Activated naive CD4-positive, alpha-beta T cell (primary cell): ENCODE measurements around the gene ST6GALNAC6.

ENCODE experiments used
- DNase-seq, 4 experiments: peaks; one replicate each; lab custom pipeline; 2025; lab: John Stamatoyannopoulos, UW

ST6GALNAC6 gene

DNA sequence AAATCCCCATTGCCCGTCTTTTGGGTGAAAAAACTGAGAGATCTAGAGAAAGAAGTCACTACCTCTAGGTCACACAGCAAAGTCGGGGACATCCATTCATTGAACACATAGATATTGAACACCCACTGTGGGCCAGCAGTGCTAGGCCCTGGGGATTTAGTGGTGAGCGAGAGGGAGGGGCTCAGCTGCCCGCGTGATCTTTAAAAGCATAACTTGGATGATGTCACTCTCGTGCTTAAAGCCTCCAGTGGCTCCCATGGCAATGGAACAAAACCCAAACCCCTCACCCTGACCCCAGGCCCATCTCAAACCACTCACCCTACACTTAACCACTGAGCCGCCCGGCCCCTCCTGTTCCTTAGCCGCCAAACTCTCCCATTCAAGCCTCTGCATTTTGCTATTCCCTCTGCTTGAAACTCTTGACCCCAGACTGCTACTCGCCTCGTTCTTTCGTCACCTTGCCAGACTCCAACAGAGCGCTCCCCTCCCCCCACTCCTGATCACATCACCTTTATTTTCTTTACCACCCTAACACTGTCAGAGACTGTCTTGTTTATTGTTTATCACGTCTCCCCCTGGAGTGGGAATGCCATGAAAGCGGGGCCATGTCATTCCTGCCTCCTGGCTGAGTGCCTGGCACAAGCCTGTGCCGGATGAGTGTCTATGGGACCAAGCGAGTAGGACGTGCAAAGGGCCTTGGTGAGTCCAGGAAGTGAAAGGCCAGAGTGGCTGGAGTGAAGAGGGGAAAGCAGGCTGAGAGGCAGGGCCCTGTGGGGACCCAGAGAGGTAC is 31.9 kb upstream of the ST6GALNAC6 start:
- no peak for DNase-seq

DNA sequence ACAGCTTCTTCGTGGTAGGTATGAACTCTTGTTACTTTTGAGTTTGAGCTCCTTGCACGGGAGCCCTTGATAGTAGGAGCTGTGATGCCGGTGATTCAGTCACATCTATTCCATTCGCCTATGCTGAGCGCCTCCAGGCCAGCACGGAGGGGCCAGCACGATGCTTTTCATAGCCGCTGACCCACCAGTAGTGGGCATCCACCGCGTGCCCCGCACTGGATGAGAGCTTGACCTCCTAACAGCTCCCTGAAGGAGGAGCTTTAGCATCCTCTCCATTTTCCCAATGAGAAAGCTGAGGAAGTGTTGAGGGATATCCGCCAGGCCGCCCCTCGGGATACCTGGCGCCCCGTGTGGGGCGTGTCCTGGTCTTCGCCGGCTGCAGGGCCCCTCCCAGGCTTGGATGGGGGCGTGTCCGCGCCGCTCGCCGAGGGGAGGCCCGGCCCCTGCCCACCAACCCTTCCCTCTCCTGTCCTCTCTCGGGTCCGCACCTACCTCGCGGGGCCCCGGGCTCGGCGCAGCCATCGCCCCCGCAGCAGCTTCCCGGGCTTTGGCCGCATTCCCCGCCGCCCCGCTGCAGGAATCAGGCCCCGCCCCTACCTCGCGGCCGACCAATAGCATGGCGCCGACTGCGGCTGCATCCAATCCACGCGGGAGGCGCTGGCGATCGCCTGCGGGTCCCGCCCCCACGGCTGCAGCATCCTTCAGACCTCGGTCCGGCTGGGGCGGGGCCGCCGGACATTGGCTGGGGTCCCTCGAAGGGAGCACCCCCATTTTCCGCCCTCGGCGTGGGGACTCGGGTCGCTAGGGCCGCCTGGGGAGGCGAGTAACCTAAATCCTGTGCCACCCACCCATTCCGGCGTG is 31.1 kb upstream of the ST6GALNAC6 start, which contains the start of gene PIP5KL1:
TSS of gene PIP5KL1 (minus strand) at position 547 of the 861 bp plus-strand sequence. CDS start at position 522, 25 bp downstream.
- DNase-seq = peak in 3 of 4 experiments; percentile 26 to 63 (median 42)

DNA sequence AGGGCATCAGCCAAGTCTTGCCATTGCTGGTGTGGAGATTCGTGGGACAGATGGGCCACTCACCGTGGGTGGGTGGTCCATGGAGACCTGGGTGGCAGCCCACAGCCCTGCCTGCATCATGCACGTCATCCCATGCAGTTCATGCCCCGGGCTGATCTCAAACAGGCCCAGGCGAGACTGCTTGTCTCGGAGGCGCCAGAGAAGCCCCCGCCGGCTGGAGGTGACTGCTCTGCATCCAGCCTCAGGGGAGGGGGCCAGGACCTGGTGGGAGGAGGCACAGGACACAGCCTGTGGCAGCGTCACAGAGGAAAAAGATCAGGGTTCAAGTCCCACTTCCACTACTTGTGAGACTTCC is 30.2 kb upstream of the ST6GALNAC6 start:
- no peak for DNase-seq

DNA sequence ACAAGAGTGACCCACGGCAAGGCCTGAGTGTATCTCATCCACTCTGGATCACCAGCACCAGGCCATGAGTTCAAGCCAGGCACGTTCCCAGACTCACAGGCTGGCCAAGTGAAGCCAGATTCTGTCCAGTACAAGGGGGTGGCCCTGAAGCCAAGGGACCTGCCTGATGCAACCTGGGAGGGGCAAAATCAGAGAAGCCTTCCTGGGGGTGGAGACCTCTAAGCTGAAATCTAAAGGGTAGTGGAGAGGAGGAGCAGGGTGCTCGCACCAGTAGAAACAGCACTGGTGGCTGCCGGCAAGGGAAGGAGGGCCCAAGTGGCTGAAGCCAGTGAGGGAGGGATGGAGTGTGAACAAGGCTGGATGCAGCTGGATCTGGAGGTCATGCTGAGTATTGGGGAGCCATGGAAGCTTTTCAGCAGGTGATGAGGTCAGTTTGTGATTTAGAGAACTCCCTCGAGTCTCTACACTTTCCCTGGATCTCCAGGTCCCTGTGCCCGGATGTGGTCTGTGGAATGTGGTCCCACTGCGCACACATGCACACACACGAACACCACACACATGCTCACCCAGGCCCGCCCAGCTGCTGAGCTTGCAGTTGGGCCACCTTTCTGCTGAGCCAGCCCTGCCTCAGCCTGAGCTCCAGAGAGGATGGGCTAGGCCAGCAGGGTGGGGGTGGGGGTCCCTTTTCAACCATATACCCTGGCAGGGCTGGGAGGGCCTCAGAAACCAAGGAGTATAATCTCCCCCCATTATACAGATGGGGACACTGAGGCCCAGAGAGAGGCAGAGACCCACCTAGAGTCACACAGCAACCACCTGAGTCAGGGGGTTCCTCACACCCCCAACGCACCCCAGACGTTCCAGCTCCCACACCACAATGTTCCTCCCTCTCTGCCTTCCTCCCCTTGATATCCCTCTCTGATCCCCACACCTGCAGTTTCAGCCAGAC is 29.5 kb upstream of the ST6GALNAC6 start:
- no peak for DNase-seq

DNA sequence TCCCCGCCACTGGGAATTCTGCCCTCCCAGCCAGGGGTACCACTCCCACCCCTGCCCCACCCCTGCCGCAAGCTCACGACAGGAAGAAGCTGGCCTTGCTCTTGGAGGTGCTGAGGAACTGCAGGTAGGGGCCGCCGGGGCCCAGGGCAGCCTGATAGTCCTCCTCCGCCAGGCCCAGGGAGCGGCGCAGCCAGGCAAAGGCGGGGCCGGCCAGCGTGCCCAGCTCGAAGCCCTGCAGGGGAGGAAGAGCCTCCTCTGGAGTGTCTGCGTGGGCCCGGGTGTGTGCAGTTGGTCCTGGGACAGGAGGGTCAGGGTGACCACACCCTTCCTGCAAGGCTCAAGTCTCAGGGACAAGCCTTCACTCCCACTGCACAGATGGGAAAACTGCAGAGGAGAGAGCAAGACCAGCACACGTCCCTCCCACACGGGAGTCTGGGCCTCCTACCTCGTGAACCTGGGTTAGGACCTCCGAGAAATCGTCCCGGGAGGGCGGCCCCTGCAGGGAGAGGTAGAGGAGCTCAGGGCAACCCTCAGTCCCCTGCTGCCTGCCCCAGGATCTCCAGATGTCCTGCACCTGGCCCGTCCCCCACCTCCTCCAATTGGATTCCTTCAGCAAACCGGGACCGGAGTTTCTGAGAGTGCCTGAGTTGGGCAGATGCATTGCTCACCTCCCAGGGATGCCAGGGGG is 28.7 kb upstream of the ST6GALNAC6 start:
- no peak for DNase-seq

DNA sequence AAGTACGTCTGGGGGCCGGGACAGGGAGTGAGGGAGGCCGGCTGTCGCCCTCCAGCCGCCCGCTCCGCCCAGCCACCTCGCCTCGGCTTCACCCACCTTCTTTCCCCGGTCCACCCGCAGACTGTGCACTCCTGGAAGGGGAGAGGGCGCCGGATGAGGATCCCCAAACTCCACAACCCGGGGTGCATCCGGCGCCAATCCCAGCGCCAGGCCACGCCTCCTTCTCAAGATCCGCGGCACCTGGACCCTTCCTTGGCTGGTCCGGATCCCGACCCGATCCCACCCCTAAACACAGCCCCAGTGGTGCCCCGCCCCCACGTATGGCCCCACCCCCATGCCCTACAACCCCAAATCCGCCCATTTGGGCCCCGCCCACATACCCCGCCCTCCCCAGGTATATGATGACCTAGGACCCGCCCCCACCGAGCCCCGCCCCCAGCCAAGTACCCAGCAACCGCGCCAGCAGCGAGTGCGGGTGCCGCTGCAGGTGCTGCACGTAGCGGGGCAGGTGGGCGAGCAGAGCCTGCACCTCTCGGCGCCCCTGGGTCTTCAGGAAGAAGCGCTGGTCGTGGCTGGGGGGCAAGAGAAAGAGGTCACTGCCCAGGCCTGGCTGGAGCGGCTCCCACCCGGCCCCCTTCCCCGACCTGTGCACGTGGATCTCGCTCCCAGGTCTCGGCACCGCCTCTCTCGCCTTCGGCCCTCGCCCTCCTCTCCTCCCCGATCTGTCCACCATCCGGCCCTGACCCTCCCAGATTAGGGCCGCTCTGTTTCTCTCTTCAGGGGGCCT is 28.0 kb upstream of the ST6GALNAC6 start:
- DNase-seq = peak; percentile 27 to 82 (median 64)

DNA sequence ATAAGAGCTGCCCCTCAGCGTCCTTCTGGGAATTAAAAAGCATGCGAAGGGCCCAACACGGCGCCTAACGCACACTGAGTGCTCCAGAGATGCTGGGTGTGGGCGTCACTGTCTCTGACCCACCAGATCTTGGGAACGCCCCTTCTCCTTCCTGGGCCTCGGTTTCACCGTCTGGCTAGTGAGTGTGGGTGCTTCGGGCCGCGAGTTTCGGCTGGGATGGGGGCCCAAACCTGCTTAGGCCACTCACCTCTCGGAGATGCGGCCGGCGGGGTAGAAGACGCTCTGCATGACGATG is 27.4 kb upstream of the ST6GALNAC6 start:
- DNase-seq = no peak

DNA sequence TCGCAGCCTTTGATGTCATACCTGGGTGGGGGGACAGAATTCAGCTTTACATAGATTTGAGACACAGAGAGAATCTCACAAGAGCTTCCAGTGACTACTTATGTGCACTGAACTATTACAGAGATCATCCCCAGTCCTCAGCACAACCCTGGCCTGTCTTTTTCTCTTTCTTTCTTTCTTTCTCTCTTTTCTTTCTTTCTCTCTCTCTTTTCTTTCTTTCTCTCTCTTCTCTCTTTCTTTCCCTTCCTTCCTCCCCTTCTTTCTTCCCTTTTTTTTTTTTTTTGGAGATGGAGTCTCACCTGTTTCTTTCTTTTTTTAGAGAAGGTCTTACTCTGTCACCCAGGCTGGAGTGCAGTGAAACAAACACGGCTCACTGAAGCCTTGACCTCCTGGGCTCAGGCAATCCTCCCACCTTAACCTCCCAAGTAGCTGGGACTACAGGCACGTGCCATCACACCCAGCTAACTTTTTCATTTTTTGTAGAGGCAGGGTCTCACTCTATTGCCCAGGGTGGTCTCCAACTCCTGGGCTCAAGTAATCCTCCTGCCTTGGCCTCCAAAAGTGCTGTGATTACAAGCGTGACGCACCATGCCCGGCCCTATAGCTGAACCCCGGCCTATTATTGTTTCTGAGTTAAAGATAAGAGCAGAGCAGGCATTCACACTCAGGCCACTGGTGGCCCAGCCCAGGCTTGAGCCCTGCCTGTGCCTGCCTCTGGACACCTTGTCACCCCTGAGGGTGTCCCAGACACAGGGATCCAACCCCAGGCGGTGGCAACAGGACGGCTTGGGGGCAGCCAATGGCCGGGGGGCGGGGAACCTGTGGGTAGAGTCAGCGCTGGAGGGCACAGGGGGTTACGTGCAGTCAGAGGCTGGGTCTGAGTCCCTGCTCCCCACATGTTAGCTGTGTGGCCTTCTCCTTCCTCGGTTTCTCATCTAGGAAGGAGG is 26.8 kb upstream of the ST6GALNAC6 start:
- no peak for DNase-seq

DNA sequence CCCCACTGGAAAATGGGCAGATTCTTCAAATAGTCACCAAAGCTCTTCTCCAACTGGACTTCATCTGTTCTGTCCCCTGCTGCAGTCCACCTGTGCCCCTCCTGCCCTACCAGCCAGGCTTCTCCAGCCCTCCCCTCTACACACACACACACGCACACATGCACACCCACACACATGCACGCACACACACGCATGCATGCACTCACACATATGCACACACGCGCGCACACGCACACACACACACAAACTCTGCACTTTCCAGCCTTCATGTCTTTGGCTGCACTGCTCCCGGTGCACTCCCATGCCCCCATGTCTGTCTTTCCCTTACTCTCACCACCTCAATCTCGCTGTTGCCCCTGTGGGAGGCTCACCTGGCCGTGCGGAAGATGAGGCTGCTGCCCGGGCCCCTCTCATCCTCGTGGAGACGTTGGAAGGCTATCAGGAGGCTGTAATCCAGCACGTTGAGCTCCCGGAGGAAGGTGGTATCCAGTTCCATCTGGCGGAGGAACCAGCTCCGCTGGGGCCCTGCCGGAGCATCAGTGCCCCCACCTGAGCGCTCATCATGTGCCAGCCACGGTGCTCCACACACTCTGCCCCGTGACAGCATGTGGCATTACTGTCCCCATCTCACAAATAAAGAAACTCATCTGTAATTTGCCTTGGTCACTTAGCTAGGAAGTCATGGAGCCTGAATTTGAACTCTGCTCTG is 25.5 kb upstream of the ST6GALNAC6 start:
- no peak for DNase-seq

DNA sequence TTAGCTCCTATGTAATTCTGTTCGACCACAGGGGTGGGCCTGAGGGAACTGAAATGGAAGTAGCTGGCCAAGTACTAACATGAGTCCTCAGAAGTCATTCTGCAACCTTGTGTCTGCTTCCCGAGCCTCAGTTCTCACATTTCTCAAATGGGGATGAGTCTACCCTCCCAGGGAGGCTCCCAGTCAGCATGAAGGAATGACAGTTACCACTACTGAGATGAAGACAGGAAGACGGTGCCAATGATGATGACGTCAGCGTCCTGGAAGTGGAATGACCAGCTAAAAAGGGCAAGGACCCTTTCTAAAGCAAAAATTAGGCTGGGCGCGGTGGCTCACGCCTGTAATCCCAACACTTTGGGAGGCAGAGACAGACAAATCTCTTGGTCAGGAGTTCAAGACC is 24.4 kb upstream of the ST6GALNAC6 start:
- DNase-seq = no peak

DNA sequence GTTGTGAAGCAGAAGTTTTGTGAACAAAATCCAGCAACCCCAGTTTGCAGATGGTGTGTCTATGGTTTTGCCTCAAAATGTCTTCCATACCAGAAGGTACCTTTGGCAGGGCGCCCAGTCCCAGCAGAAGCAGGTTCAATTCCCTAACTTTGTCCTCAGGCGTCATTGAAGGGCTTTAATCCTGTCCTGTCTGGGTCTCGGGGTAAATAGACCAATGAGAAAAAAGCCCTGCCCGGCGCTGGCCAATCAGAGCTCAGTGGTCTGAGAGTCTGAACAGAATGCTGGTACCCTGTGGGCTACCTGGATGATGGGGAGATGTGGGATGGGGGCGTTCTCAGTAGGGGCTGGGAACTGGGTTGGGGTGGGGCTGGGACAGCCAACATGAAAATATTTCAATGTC is 23.6 kb upstream of the ST6GALNAC6 start:
- DNase-seq = no peak

DNA sequence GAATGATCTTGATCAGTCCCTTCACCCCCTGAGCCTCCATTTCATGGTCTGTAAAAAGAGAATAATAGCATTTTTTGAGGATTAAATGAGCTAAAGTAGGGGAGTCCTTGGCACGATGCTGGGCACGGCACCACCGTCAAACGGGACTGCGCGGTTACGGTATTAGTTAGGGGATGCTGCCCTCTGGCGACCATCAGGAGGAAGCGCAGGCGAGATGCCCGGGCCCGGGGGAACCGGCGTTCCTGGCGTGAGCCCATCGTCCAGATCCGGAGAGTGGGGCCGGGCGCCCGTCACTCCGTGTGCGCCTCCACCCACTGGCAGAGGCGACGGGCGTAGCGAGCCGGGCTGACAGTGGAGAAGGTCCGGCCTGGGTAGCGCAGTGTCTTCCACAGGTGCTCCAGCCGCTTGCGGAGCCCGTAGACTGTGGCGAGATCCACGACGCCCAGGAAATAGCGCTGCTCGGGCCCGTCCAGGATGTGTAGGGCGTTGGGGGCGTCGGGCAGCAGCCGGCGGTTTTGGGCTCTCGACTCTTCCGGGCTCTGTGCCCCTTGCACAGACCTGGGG is 22.2 kb upstream of the ST6GALNAC6 start:
- peak; percentile 69 to 77 (median 71) for DNase-seq

DNA sequence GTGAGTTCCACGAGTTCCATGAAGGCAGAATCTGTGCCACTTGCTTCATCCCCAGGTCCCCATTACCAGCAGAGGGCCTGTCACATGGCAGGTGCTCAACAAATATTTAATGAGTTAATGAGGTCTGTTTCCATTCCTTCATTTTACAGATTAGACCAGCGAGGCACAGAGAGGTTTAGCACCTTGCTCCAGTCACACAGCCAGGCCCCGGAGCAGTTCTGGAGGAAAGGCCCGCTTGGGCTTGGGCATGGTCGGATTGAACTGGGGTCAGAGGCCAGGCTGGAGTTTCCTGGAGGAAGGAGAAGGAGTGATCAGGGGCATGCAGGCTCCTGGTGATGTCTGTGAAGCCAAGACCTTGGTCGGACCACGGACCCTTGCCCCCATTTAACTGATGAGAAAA is 21.4 kb upstream of the ST6GALNAC6 start:
- DNase-seq = no peak

DNA sequence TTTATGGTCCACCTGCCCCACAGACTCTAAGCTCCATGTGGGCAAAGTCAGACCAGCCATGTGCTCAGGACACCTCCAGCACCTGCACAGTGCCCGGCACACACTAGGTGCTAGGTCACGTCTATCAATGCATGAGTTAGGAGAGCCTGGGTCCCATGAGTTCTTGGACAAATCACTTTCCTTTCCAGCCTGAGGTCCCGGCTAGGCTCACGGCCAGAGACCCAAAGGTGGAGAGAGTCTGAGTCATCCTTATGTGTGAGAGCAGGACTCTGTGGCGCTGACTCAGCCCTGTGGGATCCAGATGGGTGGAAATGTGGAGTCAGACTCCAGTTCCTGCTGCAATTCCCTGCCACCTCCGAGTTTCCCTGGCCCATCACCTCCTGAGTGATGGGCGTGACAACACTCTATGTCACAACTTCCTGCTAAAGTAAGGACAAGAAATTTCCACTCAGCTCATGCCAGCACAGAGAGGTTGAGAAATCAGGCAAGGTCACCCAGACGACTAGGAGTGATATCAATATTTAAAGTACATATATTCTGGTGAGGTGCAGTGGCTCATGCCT is 19.9 kb upstream of the ST6GALNAC6 start:
- no peak for DNase-seq

DNA sequence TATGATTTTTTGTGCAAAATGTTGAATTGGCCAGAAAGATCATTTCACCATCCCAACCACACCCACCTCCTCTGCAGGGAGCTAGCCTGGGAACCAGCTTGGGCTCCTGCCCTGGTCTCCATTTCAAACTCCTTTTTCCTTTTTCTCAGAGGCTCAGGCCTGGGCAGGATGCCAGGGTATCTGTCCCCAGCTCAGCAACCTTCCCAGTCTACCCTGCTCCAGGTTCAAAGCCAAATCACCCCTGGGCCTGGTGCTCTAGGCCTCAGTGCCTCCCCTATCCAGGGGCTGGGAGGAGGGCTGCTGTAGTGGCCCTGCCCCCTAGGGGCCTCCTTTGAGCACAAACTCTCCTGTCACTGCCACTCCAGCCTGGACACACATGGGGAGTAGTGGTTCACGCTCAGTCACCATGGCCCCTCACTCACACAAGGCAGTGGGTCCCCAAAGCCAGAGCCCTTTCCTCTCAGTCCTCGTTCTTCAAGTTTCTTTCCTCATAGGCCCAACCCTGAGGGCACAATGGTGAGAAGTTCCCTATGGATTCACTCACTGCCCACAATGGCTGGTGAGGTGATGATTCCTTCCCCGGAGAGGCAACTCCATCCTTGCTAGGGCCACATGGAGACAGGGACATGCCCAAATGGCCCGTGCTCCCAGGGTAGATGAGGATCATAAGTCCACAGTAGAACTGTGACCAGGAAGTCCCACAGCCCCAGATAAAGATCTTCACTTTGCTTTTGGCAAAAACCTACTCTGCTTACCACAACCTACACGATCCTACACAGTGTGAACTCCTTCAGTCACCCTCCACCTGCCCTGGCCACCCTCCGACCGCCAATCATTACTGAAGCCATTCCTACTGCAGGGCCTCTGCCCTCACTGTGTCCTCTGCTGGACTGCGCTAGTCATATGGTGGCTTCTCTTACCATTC is 19.0 kb upstream of the ST6GALNAC6 start:
- no peak for DNase-seq

DNA sequence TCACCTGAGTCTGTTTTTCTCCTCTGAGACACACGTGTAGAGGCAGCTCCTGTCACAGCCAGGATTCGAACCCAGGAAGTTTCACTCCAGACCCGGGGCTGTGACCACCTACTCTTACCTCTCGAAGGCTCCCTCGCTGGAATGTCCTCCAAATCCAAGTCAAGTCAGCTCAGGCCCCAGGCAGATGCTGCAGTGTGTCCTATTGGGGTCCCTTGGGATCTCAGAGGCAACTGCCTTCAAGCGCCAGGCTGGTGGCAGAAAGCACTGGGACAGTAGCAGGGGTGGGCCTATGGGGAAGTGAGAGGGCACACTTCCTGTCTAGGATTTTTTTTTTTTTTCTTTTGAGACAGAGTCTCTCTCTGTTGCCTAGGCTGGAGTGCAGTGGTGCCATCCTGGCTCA is 18.2 kb upstream of the ST6GALNAC6 start:
- no peak for DNase-seq
